PFSK-1 (cell line): ENCODE data around the gene GALNT14.

Source experiments
- FOXP2 ChIP-seq: optimal IDR thresholded peaks from 2 replicates; pipeline ENCODE3; 2011; ENCODE audit warnings: borderline replicate concordance, control low read depth, inconsistent platforms; ENCODE audit not compliant: insufficient read depth; ENCODE audit errors: extremely low read length, extremely low read depth
- POLR2AphosphoS5 ChIP-seq: IDR thresholded peaks from 2 replicates; pipeline ENCODE4 v1.6.1; 2012; ENCODE audit warnings: low read depth, mild to moderate bottlenecking, control low read depth, low read length, moderate library complexity
- REST ChIP-seq, 2 experiments: IDR thresholded peaks; 2 replicates each; pipeline versions ENCODE4 v1.6.1 to v1.8.0; 2011 to 2012; ENCODE audit warnings: low read depth in 2 of 2, low read length in 2 of 2, control low read depth in 1 of 2, inconsistent platforms in 1 of 2, mild to moderate bottlenecking in 1 of 2, moderate library complexity in 1 of 2; ENCODE audit not compliant: insufficient read depth in 1 of 2
- SIN3A ChIP-seq: IDR thresholded peaks from 2 replicates; pipeline ENCODE4 v1.6.1; 2012; ENCODE audit warnings: mild to moderate bottlenecking, low read length, moderate library complexity, borderline replicate concordance; ENCODE audit not compliant: insufficient read depth
- TAF1 ChIP-seq: IDR thresholded peaks from 2 replicates; pipeline ENCODE4 v1.6.1; 2012; ENCODE audit warnings: low read length, control low read depth, borderline replicate concordance; ENCODE audit not compliant: insufficient read depth

Gene GALNT14

GRCh38 chr2:31008561-31009114 lies 129.6 kb downstream of the GALNT14 start:
- no peak for TF ChIP-seq SIN3A
- no peak for TF ChIP-seq FOXP2
- TF ChIP-seq POLR2AphosphoS5, result no peak
- TF ChIP-seq TAF1, result no peak
- no peak for TF ChIP-seq REST (IDR thresholded peaks at IDR 0.05; ENCODE audit: insufficient read depth in 1 of 2, low read depth in 2 of 2, low read length in 2 of 2)

GRCh38 chr2:31004257-31004656 lies 134.0 kb downstream of the GALNT14 start:
- TF ChIP-seq SIN3A (no peak), TAF1 (no peak), FOXP2 (no peak), REST (IDR thresholded peaks at IDR 0.05; ENCODE audit: insufficient read depth in 1 of 2, low read depth in 2 of 2, low read length in 2 of 2) (no peak), POLR2AphosphoS5 (no peak)

- TF ChIP-seq REST (IDR thresholded peaks at IDR 0.05; ENCODE audit: insufficient read depth in 1 of 2, low read depth in 2 of 2, low read length in 2 of 2), result no peak
- TF ChIP-seq POLR2AphosphoS5, result no peak
- TF ChIP-seq FOXP2, result no peak
- no peak for TF ChIP-seq SIN3A
- TF ChIP-seq TAF1, result no peak
These were observed 134.5 kb downstream of the GALNT14 start for GRCh38 chr2:31003749-31004148.

GRCh38 chr2:31002537-31003150 lies 135.6 kb downstream of the GALNT14 start:
- no peak for TF ChIP-seq POLR2AphosphoS5
- no peak for TF ChIP-seq REST (IDR thresholded peaks at IDR 0.05; ENCODE audit: insufficient read depth in 1 of 2, low read depth in 2 of 2, low read length in 2 of 2)
- no peak for TF ChIP-seq SIN3A
- TF ChIP-seq FOXP2, result no peak
- TF ChIP-seq TAF1, result no peak
